VCaP (cell line): Measurements from ENCODE around the gene ABCC10.

Source experiments
- H3K27ac ChIP-seq: fragments of 450-650 bp; 2 replicates; pipeline ENCODE4 v1.5.1; 2017
- CTCF ChIP-seq: fragments of 450-650 bp; conservative IDR thresholded peaks from 2 replicates; pipeline ENCODE4 v1.5.1; 2017; ENCODE audit warnings: mild to moderate bottlenecking, moderate library complexity

ABCC10 gene

GRCh38 chr6:43472515-43472914 lies 45.2 kb downstream of the ABCC10 start:
- H3K27ac ChIP-seq, result no peak overlapping the region
- TF ChIP-seq CTCF, result no peak

GRCh38 chr6:43475516-43475915 lies 48.2 kb downstream of the ABCC10 start:
- TF ChIP-seq CTCF, result no peak
- H3K27ac ChIP-seq, result no peak overlapping the region

- H3K27ac ChIP-seq, result peak overlapping the region; percentile 80
- TF ChIP-seq CTCF, result no peak
Observed at GRCh38 chr6:43476746-43477145, 49.4 kb downstream of the ABCC10 start.

- TF ChIP-seq CTCF, result no peak
- peak within 1 kb of the TSS; percentile 80 for H3K27ac ChIP-seq
Observed at GRCh38 chr6:43477235-43478007, 50.1 kb downstream of the ABCC10 start, which contains the start of gene TJAP1. Gene TJAP1, plus strand, starts transcription at chr6:43477570. Its CDS starts 21,432 bp downstream, at chr6:43499002.

GRCh38 chr6:43478008-43478372 lies 50.6 kb downstream of the ABCC10 start:
- peak overlapping the region; percentile 80 for H3K27ac ChIP-seq
- TF ChIP-seq CTCF, result no peak

GRCh38 chr6:43481075-43481474 lies 53.7 kb downstream of the ABCC10 start:
- no peak overlapping the region for H3K27ac ChIP-seq
- TF ChIP-seq CTCF, result no peak

- TF ChIP-seq CTCF, result no peak
- H3K27ac ChIP-seq, result no peak overlapping the region
Observed at GRCh38 chr6:43481591-43482236, 54.4 kb downstream of the ABCC10 start.
